B cell (primary cell): ENCODE results near the gene BRME1. TPM values are rescaled to one million over a fixed set of nuclear protein-coding genes. Genes with fewer than 3 reads are reported as not detected.

Experiments used
- ATAC-seq: fragments of 200-7000 bp; cut with Tn5 transposase; one replicate; pipeline ENCODE4 v1.10.0; 2021; ENCODE audit warnings: low read depth, mild to moderate bottlenecking, moderate number of reproducible peaks, moderate library complexity
- CTCF ChIA-PET: fragments of 350-600 bp; sonication (Branson Sonifier 250); formaldehyde crosslinking; loops from one replicate; lab custom pipeline; 2021; ENCODE audit warnings: antibody characterized with exemption, inconsistent platforms; lab: Charles Lee
- POLR2A ChIA-PET: fragments of 350-600 bp; sonication (Branson Sonifier 250); formaldehyde crosslinking; loops from one replicate; lab custom pipeline; 2021; ENCODE audit warnings: antibody characterized with exemption; lab: Charles Lee
- DNase-seq: peaks from one replicate; pipeline ENCODE4 v3.0.0; 2013
- H2AFZ ChIP-seq: 2 replicates; pipeline ENCODE4 v1.6.1; 2012; ENCODE audit warnings: mild to moderate bottlenecking, low read depth, low read length; ENCODE audit not compliant: insufficient read depth, poor library complexity, severe bottlenecking
- H3K27ac ChIP-seq, 2 donors: 1 replicate in 1 of 2; 2 replicates in 1 of 2; pipeline ENCODE4 v1.5.1; 2012 to 2013; ENCODE audit warnings: low read length in 2 of 2, mild to moderate bottlenecking in 2 of 2, moderate library complexity in 1 of 2
- H3K27me3 ChIP-seq, 4 experiments: fragments of 200-600 bp in 1 of 4; sonication (generic) in 1 of 4; replicated peaks in 1 of 4; 1 replicate in 2 of 4; 2 replicates in 2 of 4; pipeline versions ENCODE4 v1.6.1 to v1.7.0; 2013 to 2016; ENCODE audit warnings: low read length in 3 of 4, mild to moderate bottlenecking in 2 of 4, mixed read lengths in 1 of 4, moderate library complexity in 1 of 4; ENCODE audit not compliant: insufficient read depth in 4 of 4, control insufficient read depth in 3 of 4; ENCODE audit errors: control extremely low read depth in 1 of 4
- H3K36me3 ChIP-seq, 2 experiments: replicated peaks in 1 of 2; 1 replicate in 1 of 2; 2 replicates in 1 of 2; pipeline versions ENCODE4 v1.6.1 to v1.7.1; 2013; ENCODE audit warnings: low read length in 1 of 2; ENCODE audit not compliant: insufficient read depth in 2 of 2, control insufficient read depth in 1 of 2; ENCODE audit errors: control extremely low read depth in 1 of 2, extremely low read depth in 1 of 2
- H3K4me1 ChIP-seq, 2 donors: fragments of 200-600 bp in 1 of 2; sonication (generic) in 1 of 2; 1 replicate in 1 of 2; 2 replicates in 1 of 2; pipeline versions ENCODE4 v1.5.1 to v1.6.1; 2013 to 2017; ENCODE audit warnings: low read length in 2 of 2; ENCODE audit not compliant: control insufficient read depth in 2 of 2, insufficient read depth in 2 of 2
- H3K4me2 ChIP-seq: replicated peaks from 2 replicates; pipeline ENCODE3; 2012; ENCODE audit warnings: mild to moderate bottlenecking, low read depth, low read length; ENCODE audit not compliant: poor library complexity, severe bottlenecking
- H3K4me3 ChIP-seq, 5 experiments: fragments of 200-600 bp in 1 of 5; sonication (generic) in 1 of 5; 1 replicate in 3 of 5; 2 replicates in 2 of 5; pipeline versions ENCODE4 v1.5.1 to v1.7.0; 2011 to 2016; ENCODE audit warnings: low read length in 4 of 5, mild to moderate bottlenecking in 4 of 5, low read depth in 2 of 5, control low read depth in 1 of 5, moderate library complexity in 1 of 5; ENCODE audit not compliant: insufficient read depth in 1 of 5; ENCODE audit errors: control extremely low read depth in 1 of 5, extremely low read depth in 1 of 5
- H3K79me2 ChIP-seq: fragments of 200-600 bp; sonication (generic); one replicate; pipeline ENCODE4 v1.6.0; 2016; ENCODE audit warnings: low read length; ENCODE audit not compliant: control insufficient read depth, insufficient read depth
- H3K9ac ChIP-seq: fragments of 200-600 bp; sonication (generic); 2 replicates; pipeline ENCODE4 v1.6.1; 2017; ENCODE audit warnings: mild to moderate bottlenecking, low read length, moderate library complexity
- H3K9me3 ChIP-seq, 3 donors: one replicate each; pipeline versions ENCODE4 v1.6.1 to v1.7.1; 2013; ENCODE audit warnings: low read length in 2 of 3; ENCODE audit not compliant: control insufficient read depth in 2 of 3, insufficient read depth in 1 of 3; ENCODE audit errors: control extremely low read depth in 1 of 3
- H4K20me1 ChIP-seq: 2 replicates; pipeline ENCODE4 v1.6.0; 2012; ENCODE audit warnings: mild to moderate bottlenecking, low read length; ENCODE audit not compliant: insufficient read depth, control insufficient read depth, poor library complexity, severe bottlenecking
- H3K27ac Mint-ChIP-seq: one replicate; pipeline ENCODE4 v1.8.0; 2021; ENCODE audit warnings: mixed read lengths
- H3K27me3 Mint-ChIP-seq: one replicate; pipeline ENCODE4 v1.8.0; 2021; ENCODE audit warnings: mixed read lengths
- H3K4me1 Mint-ChIP-seq: one replicate; pipeline ENCODE4 v1.8.0; 2021; ENCODE audit warnings: mixed read lengths
- H3K4me3 Mint-ChIP-seq: one replicate; pipeline ENCODE4 v1.8.0; 2021; ENCODE audit warnings: mixed read lengths
- H3K9me3 Mint-ChIP-seq: one replicate; pipeline ENCODE4 v1.8.0; 2022; ENCODE audit warnings: mixed read lengths; ENCODE audit not compliant: insufficient read depth
- EZH2 ChIP-seq: IDR thresholded peaks from 2 replicates; pipeline ENCODE4 v1.6.1; 2012; ENCODE audit warnings: borderline replicate concordance, low read depth, mild to moderate bottlenecking, moderate library complexity, low read length; ENCODE audit not compliant: insufficient read depth, poor library complexity, severe bottlenecking
- WGBS: methylation state at CpG from one replicate; pipeline ENCODE4 v1.1.5; 2013; ENCODE audit warnings: missing lambda C conversion rate; ENCODE audit not compliant: insufficient coverage; 5-methylcytosine and 5-hydroxymethylcytosine counted together
- intact Hi-C: fragments of 100-400 bp; cut with micrococcal nuclease; formaldehyde crosslinking; loops from one replicate; pipeline ENCODE4 v1.10.0; 2022
- polyA plus RNA-seq: library from polyadenylated mRNA; depleted of rRNA; stranded (reverse); fragments of >200 nt; gene quantifications from 2 replicates; pipeline ENCODE4 v1.2.3, GENCODE V29; 2012
- total RNA-seq, 2 donors: library from RNA; stranded (reverse); fragments of 120-200 nt in 1 of 2; gene quantifications; 1 replicate in 1 of 2; 2 replicates in 1 of 2; pipeline versions ENCODE4 v1.2.3 to v1.2.4, GENCODE V29; 2013 to 2022
- TF ChIP-seq, protein P1 (sequence below): fragments of 200-600 bp; IDR thresholded peaks from one replicate; pipeline ENCODE4 v1.8.0; 2022; ENCODE audit warnings: antibody characterized with exemption, mild to moderate bottlenecking

The BRME1 gene
- total and polyA plus RNA-seq, 2 donors (not counting 1 experiment from before 2014, with no cell fraction given), result 1.8 to 2.4 TPM

DNA sequence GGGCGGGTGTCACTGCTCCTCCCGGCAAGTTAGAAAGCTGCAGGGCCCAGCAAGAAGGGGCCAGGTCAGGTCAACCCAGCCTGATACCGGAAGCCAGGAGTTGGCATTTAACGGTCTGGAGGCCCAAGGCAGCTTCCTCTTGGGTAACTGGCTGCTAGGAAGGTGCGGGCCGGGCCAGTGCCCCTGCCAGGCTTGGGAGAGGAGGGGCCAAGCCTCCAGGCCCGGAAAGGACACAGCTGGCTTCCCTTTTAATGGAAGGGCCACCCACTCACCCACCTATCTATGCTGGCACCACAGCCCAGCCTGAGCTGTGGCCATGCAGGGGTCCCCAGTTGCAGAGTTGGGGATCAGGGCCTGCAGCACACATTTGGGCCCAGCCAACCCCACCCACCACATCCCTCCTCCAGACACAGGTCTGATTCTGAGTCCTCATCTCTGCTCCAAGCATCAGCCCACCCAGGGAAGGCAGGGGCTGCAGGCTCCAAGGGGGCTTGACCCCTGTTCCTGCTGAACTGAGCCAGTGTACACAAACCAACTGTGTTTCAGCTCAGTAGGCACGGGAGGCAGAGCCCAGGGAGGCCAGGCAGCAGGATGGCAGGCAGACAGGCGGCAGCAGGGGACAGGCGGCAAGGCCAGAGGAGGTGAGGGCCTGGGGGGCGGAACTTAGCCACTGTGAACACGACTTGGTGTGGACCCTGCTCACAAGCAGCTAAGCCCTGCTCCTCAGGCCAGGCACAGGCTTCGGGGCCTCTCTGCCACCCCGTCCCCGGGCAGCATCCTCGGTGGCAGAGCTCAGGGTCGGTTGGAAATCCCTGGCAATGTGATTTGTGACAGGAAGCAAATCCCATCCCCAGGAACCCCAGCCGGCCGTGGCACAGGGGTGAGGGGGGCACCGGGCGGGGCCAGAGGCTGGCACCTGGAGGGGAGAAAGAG lies 69.9 kb downstream of the BRME1 start:
- no peaks in the 10 kb centered on the region for H3K9me3 ChIP-seq
- peaks cover 62 to 69% of the 10 kb centered on the region in 2 donors for H3K4me1 ChIP-seq
- H2AFZ ChIP-seq, result peak overlapping the region; percentile 2
- ChIA-PET POLR2A (interaction anchor here (0.5 to 4.0 kb wide), 12 partner anchors 10 to 876 kb away, joined by 3 to 45 read pairs (median 8); partner anchors contain the start of gene ZSWIM4), CTCF (interaction anchor here (0.5 to 4.7 kb wide), 12 partner anchors 11 to 686 kb away, joined by 3 to 40 read pairs (median 4); partner anchors contain the start of gene ZSWIM4)
- TF ChIP-seq, protein P1, sequence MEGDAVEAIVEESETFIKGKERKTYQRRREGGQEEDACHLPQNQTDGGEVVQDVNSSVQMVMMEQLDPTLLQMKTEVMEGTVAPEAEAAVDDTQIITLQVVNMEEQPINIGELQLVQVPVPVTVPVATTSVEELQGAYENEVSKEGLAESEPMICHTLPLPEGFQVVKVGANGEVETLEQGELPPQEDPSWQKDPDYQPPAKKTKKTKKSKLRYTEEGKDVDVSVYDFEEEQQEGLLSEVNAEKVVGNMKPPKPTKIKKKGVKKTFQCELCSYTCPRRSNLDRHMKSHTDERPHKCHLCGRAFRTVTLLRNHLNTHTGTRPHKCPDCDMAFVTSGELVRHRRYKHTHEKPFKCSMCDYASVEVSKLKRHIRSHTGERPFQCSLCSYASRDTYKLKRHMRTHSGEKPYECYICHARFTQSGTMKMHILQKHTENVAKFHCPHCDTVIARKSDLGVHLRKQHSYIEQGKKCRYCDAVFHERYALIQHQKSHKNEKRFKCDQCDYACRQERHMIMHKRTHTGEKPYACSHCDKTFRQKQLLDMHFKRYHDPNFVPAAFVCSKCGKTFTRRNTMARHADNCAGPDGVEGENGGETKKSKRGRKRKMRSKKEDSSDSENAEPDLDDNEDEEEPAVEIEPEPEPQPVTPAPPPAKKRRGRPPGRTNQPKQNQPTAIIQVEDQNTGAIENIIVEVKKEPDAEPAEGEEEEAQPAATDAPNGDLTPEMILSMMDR, result no peak
- no peak for TF ChIP-seq EZH2
- H3K4me3 Mint-ChIP-seq, result peak overlapping the region; percentile 80
- intact Hi-C loops, result loop anchor here (1.0 to 5.0 kb wide), 3 partner anchors 26 to 1044 kb away; partner anchors contain the start of genes JUNB and ZSWIM4
- peak overlapping the region; percentile 96 for H3K27ac Mint-ChIP-seq
- H4K20me1 ChIP-seq, result no peaks in the 10 kb centered on the region
- DNase-seq, result peak; percentile 69
- no peak for ATAC-seq
- H3K27me3 ChIP-seq, result no peaks in the 10 kb centered on the region
- H3K9me3 Mint-ChIP-seq, result no peaks in the 10 kb centered on the region
- peaks cover 16% of the 10 kb centered on the region for H3K79me2 ChIP-seq
- H3K27me3 Mint-ChIP-seq, result no peaks in the 10 kb centered on the region
- WGBS, result 14% methylated on average over 17 of the region's 21 CpGs
- H3K4me1 Mint-ChIP-seq, result peaks cover 61% of the 10 kb centered on the region
- peak overlapping the region in 3 of 5 experiments; percentile 15 to 28 (median 27) for H3K4me3 ChIP-seq
- H3K4me2 ChIP-seq, result peak overlapping the region; percentile 79
- no peaks in the 10 kb centered on the region for H3K36me3 ChIP-seq
- peak overlapping the region; percentile 92 to 95 for H3K27ac ChIP-seq
- H3K9ac ChIP-seq, result peak overlapping the region; percentile 49
